ENCODE results near the gene APOL6. TPM values are rescaled to one million over a fixed set of nuclear protein-coding genes. Genes with fewer than 3 reads are reported as not detected.

APOL6 gene
- total and polyA plus RNA-seq, 10 of the 15 experiments (the other 5 are each of a cell fraction or from before 2014, with no cell fraction given): 4.3 to 22.9 (median 9.3) TPM

GRCh38 chr22:35663371-35663770 is 15.1 kb downstream of the APOL6 start:
- H3K4me3 ChIP-seq: no peak overlapping the region
- ChIA-PET RAD21 (ENCODE audit: unreplicated experiment) (interaction anchor here (1.2 to 1.4 kb wide), 2 partner anchors 15 to 32 kb away, joined by 3 to 4 read pairs; partner anchors contain the start of gene APOL6), CTCF (interaction anchor here (0.7 to 2.9 kb wide), 4 partner anchors 15 to 252 kb away, joined by 3 to 11 read pairs (median 6); no protein-coding TSS in a partner anchor), SMC1A (ENCODE audit: uncharacterized antibody, unreplicated experiment) (interaction anchor here (0.9 to 1.5 kb wide), 6 partner anchors 11 to 733 kb away, joined by 3 to 5 read pairs (median 4); partner anchors contain the start of gene APOL6), POLR2A (interaction anchor here (0.6 to 0.7 kb wide), 2 partner anchors 139 to 432 kb away, joined by 3 to 4 read pairs; no protein-coding TSS in a partner anchor)
- no peak overlapping the region for H3K4me2 ChIP-seq (ENCODE audit: control insufficient read depth, insufficient read depth)
- no peaks in the 10 kb centered on the region for H3K27me3 ChIP-seq (replicated peaks in 1 of 2; ENCODE audit: control insufficient read depth in 2 of 2, insufficient read depth in 2 of 2, low read length in 1 of 2)
- H3K36me3 ChIP-seq (ENCODE audit: control insufficient read depth in 2 of 2, insufficient read depth in 2 of 2, low read length in 1 of 2): peaks cover 2 to 16% of the 10 kb centered on the region in 2 experiments
- peaks cover 3% of the 10 kb centered on the region; the same call in 2 of the 3 replicates for H3K9me3 ChIP-seq (replicated peaks; ENCODE audit: control insufficient read depth, insufficient read depth, low read length)
- H4K20me1 ChIP-seq (ENCODE audit: control insufficient read depth, insufficient read depth): no peaks in the 10 kb centered on the region
- DNase-seq (ENCODE audit: low read depth, low spot score): no peak
- H2AFZ ChIP-seq (ENCODE audit: control insufficient read depth, low read depth, low read length): no peak overlapping the region
- H3K79me2 ChIP-seq (ENCODE audit: control insufficient read depth, insufficient read depth, low read length): no peaks in the 10 kb centered on the region
- peaks cover 3% of the 10 kb centered on the region; the same call in 1 of the 2 replicates for H3K4me1 ChIP-seq (ENCODE audit: control insufficient read depth, insufficient read depth, low read length)
- no peak overlapping the region for H3K9ac ChIP-seq (ENCODE audit: control insufficient read depth, insufficient read depth, low read length)
- in situ Hi-C loops (cut with MboI) (no loop called here), intact Hi-C loops (cut with micrococcal nuclease; ENCODE audit: unreplicated experiment) (no loop called here)
- FAIRE-seq: no peak
- no TSS peak for BruUV-seq (replicated peaks)
- no peak for ATAC-seq
- WGBS (ENCODE audit: insufficient coverage, insufficient replicate concordance, low lambda C conversion rate, missing lambda C conversion rate): 46% methylated on average over 3 of the region's 3 CpGs
- no peak overlapping the region for H3K27ac ChIP-seq (ENCODE audit: control insufficient read depth, insufficient read depth)
- TF ChIP-seq NR2C1 (IDR thresholded peaks at IDR 0.05) (no peak), ZBTB40 (IDR thresholded peaks at IDR 0.05; ENCODE audit: borderline replicate concordance) (no peak), CUX1 (IDR thresholded peaks at IDR 0.05; ENCODE audit: insufficient replicate concordance, low read depth, low read length) (no peak), HCFC1 (IDR thresholded peaks at IDR 0.05; ENCODE audit: low read length) (no peak), ZNF687 (IDR thresholded peaks at IDR 0.05) (no peak), GABPA (IDR thresholded peaks at IDR 0.05; ENCODE audit: low read depth) (no peak), MLLT1 (IDR thresholded peaks at IDR 0.05) (no peak)
